Stimulated activated CD4-positive, alpha-beta T cell treated with anti-CD3 and anti-CD28 coated beads, Interleukin-15, amount 100 ng/mL, for 48 hours (primary cell): ENCODE results near the gene ATP13A2.
"Not testable (repeated sequence)": the region's sequence is repeated elsewhere in the genome, so short reads cannot be mapped to it uniquely, and the experiment has no call there.

Experiments
- DNase-seq, 2 donors: peaks; one replicate each; pipeline ENCODE4 v3.0.0-alpha.2; 2020; ENCODE audit warnings: low read depth in 2 of 2

ATP13A2 gene

GRCh38 chr1:16978139-16978538, 33.6 kb downstream of the ATP13A2 start:
- no peak for DNase-seq

- no peak for DNase-seq
Observed at GRCh38 chr1:16977377-16977776, 34.4 kb downstream of the ATP13A2 start.

DNA sequence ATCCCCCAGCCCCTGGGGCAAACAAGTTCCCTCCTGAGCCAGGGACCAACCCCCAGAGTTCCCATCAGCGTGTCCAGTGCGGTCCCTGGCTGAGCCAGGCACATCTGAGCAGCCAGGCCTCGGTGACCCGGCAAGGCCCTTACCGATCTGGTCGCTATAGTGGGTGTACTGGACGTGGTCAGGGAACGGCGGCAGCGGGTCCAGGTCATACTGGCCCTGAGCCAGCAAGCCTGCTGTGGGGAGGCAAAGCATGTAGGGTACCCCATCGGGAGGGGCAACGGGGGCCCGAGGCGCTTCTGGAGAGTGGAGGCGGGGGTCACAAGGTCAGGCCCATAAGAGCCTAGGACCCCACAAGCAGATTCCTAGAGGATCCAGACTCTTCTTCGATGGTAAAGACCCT, 34.8 kb downstream of the ATP13A2 start:
- DNase-seq: no peak

- DNase-seq: no peak
Observed at GRCh38 chr1:16975838-16976237, 35.9 kb downstream of the ATP13A2 start.

DNA sequence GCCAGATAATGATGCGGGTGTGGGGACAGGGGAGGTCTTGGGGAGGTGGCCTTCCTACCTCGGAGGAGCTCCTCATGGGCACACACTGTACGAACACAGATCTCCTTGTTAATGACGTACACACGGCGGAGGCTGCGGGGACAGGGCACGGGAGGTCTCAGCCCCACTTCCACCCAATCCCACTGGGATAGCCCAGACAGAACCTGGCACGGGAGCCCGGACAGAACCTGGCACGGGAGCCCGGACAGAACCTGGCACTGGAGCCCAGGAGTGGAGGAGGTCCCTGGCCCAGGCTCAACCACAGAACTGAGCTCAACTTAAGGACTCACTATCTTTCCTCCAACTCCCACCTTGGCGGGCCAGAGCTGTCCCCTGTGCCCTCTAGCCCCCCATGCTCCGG, 36.5 kb downstream of the ATP13A2 start:
- no peak for DNase-seq

DNA sequence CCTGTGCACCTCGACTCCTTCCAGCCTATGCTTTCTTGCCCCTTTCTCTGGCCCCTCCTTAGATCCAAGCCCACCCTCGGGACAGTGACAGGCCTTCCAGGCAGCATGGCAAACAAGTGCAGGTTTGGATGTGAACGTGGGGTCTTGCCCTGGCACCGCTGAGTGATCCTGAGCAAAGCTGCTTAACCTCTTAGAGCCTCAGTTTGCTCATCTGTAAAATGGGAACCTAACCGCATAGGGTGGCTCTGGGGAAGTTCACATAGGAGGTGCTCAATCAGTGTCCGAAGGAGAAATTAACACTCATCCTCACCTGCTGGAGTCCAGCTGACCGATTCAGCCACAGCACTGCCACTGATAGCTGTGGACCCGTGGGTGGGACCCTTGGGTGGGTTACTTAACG, 38.5 kb downstream of the ATP13A2 start:
- DNase-seq: no peak

DNA sequence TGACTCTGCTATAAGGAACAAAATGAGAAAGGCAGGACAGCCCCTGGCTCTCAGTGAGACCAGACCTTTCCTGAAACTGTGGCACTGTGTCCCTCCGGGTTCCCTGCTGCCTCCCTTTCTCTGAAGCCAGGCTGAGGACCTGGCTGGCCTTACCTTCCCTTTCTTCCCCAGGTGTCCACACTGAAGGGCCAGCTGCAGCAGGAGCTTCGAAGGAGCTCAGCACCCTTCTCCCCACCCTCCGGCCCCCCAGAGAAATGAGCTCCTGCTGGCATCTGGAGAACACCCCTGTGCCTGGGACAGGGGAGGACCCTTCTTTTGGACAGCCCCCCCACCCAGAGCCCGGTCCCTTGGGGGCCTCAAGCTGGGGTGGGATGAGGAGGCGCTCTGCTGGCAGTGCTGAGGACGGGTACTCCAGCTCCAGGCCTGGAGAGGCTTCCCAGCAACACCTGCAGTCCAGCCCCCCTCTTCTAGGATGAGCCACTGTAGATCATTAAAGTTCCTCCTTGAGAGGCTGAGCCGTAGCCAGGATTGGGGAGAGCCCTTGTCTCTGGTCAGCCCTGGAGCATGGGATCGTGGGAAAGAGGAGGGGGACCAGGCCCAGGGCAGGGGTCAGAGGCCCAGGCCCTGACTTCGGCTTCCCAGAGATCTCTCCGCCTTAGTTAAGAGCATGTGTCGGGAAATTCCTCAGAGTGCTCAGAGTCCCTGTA, 39.4 kb downstream of the ATP13A2 start:
- no peak for DNase-seq

DNA sequence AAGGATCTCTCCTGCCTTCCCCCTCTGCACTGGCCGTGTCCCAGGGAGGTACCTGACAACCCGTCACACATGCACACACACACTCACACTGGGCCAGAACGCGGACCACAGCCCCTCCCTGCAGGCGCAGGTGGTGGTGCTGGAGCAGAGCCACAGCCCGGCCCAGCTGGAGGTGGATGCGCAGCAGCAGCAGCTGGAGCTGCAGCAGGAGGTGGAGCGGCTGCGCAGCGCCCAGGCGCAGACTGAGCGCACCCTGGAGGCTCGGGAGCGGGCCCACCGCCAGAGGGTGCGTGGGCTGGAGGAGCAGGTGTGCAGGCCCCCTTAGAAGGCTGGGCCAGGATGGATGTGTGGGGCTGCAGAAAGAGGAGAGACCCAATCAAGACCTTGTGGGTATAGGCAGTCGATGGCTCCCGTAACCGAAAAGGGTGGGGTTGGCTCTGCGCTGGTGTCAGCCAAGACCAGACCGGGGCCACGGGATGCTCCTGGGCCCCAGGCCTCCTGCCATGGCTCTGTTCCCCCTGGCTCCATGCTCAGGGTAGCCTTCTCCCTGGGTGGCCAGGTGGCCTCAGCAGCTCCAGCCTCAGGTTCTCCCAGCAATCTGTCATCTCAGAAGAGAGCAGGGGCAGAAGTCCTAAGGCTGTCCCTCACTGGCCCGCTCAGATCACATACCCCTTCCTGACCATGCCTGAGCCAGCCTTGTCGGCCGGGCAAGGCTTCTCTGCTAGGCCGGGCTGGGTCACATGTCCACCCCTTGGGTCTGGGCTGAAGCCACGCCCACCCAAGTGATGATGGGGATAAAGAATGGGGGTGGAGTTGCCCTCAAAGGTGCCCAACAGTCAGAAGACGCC, 40.2 kb downstream of the ATP13A2 start:
- no peak for DNase-seq

GRCh38 chr1:16970132-16970910, 41.4 kb downstream of the ATP13A2 start:
- no peak for DNase-seq

DNA sequence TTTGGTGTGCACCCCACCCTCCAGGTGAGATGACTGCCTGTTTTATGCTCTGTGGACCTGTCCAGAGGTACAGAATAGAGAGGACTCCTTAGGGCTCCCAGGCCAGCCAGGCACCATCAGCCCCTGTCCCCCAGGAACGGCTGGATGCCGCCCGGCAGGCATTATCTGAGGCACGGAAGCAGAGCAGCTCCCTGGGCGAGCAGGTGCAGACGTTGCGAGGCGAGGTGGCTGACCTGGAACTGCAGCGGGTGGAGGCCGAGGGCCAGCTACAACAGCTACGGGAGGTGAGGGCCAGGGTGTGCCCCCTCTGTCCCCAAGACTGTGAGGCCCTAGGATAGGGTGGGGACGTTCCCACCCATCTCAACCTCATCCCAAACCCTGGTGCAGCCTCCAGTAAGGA, 42.1 kb downstream of the ATP13A2 start:
- DNase-seq: no peak

DNA sequence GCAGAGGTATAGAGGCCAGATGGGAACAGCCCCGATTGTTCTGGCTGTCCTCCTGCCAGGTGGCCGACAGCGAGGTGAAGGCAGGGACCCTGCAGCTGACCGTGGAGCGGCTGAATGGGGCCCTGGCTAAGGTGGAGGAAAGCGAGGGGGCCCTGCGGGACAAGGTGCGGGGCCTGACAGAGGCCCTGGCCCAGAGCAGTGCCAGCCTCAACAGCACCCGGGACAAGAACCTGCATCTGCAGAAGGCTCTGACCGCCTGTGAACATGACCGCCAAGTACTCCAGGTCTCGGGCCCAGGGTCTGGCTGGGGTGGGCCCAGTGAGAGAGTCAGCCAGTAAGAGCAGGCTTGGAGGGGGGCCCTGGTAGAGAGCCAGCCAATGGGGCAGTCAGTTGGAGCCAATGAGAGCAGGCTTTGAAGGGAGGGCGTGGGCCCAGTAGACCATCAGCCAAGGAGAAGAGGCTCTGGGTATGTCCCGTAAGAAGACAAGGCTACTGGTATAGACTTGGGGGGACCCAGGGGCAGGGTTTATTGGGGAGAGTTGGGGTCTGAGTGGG, 42.6 kb downstream of the ATP13A2 start:
- DNase-seq: no peak

- DNase-seq: no peak
Observed at GRCh38 chr1:16968372-16968771, 43.4 kb downstream of the ATP13A2 start.

DNA sequence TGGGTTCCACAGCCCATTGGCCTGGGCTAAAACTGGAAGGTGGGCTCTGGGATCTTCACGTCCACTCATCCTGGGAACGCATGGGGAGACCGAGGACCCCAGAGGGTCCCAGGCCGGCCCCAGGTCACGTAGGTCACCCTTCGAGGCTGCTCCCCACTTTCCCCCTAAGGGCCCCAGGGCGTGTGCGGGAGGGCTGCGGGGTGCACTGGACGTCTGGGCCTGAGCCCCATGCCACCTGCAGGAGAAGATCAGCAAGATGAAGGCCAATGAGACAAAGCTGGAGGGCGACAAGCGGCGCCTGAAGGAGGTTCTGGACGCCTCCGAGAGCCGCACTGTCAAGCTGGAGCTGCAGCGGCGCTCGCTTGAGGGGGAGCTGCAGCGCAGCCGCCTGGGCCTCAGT, 43.8 kb downstream of the ATP13A2 start:
- DNase-seq: no peak

DNA sequence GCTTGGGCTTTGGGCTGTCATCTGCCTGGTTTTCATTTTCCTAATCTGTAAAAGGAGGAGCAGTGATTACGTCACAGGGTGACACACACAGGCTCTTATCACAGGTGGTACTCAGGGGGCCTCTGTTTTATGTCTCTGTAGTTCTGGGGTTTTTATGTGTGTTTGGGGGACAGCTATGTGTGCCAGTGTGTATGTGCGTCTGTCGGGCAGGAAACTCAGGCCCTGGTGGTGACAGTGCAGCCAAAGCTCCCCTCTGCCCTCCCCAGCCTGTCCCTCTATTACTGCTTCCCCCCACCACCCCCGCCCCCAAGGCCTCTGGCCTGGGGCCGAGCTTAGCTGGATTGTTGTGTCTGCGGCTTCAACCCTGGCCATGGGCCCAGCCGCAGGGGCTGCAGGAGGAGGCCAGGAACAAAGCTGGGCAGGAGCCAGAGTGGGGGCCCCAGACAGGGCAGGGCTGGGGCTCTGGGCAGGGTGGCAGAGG, 44.6 kb downstream of the ATP13A2 start:
- DNase-seq: no peak

DNA sequence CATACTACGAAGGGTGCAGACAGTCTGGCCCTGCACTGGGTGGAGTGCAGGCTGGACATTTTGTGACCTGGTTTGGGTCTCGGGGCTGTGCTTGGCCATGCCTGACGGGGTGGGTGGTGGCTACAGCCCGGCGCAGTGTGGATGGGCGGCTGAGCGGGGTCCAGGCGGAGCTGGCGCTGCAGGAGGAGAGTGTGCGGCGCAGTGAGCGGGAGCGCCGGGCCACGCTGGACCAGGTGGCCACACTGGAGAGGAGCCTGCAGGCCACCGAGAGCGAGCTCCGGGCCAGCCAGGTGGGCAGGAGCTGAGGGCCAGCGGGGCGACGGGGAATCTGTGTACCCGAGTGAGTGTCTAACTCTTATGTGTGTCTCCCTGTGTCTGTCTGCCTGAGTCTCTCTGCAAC, 45.4 kb downstream of the ATP13A2 start:
- DNase-seq: no peak

- DNase-seq: no peak
Observed at GRCh38 chr1:16965486-16966067, 46.2 kb downstream of the ATP13A2 start.

GRCh38 chr1:16964169-16964568, 47.6 kb downstream of the ATP13A2 start:
- DNase-seq: not testable (repeated sequence)

DNA sequence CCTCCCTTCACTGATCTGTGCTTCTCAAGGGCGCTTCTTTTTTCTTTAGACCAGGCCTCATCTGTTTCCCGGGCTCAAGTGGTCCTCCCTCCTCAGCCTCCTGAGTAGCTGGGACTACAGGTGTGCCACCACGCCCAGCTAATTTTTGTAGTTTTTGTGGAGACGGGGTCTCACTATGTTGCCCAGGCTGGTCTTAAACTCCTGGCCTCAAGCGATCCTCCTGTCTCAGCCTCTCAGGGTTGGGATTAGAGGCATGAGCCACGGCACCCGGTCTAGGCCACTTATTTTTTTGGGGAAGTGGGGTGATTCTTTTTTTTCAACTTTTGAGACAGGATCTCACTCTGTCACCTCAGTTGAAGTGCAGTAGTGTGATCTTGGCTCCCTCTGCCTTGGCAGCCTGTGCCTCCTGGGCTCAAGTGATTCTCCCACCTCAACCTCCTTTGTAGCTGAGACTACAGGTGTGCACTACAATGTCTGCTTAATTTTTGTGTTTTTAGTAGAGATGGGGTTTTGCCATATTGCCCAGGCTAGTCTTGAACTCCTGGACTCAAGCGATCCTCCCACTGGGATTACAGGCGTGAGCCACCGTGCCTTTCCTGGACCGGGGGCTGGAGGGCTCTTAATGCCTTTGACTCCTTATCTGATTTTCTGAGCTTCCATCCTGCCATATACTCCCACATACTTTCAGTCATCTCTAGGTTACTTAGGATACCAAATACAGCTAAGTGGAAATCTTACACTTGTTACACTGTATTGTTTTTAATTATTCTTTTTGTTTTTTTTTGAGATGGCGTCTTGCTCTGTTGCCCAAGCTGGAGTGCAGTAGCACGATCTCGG, 50.2 kb downstream of the ATP13A2 start:
- no peak for DNase-seq

- DNase-seq: peak; percentile 70 to 82
Observed at GRCh38 chr1:16960560-16961296, 51.0 kb downstream of the ATP13A2 start.

DNA sequence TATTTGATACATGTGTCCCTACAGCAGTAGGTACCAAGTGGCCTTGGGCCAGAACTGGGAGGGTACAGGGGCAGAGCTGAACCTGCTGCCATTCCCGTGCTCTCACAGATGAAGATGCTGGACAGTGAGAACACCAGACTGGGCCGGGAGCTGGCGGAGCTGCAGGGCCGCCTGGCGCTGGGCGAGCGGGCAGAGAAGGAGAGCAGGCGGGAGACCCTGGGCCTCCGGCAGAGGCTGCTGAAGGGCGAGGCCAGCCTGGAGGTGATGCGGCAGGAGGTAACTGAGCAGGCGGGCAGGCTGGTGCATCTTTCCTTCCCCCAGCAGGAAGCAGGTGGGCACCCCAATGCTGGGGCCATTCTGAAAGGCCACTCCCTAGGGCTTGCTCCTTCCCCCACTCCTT, 53.3 kb downstream of the ATP13A2 start:
- DNase-seq: no peak
